Fibroblast of lung (primary cell): Measurements from ENCODE around the gene CMA1. TPM values are rescaled to one million over a fixed set of nuclear protein-coding genes. Genes with fewer than 3 reads are reported as not detected.
"Not testable (repeated sequence)": the region's sequence is repeated elsewhere in the genome, so short reads cannot be mapped to it uniquely, and the experiment has no call there.

Experiments
- DNase-seq, 2 donors: peaks; one replicate each; pipeline versions ENCODE4 v3.0.0 to v3.0.0-alpha.2; 2010; ENCODE audit warnings: low read depth in 2 of 2
- H2AFZ ChIP-seq: 2 replicates; pipeline ENCODE4 v1.5.1; 2012; ENCODE audit warnings: low read length, control low read depth, inconsistent platforms
- H3K27ac ChIP-seq: 2 replicates; pipeline ENCODE4 v1.5.1; 2011; ENCODE audit warnings: low read length, control low read depth; ENCODE audit not compliant: insufficient read depth
- H3K27me3 ChIP-seq: 2 replicates; pipeline ENCODE4 v1.5.1; 2011; ENCODE audit warnings: mild to moderate bottlenecking, low read length; ENCODE audit not compliant: control insufficient read depth, insufficient read depth
- H3K36me3 ChIP-seq: 2 replicates; pipeline ENCODE4 v1.5.1; 2011; ENCODE audit warnings: low read length; ENCODE audit not compliant: control insufficient read depth, insufficient read depth
- H3K4me1 ChIP-seq: 2 replicates; pipeline ENCODE4 v1.5.1; 2011; ENCODE audit warnings: low read length; ENCODE audit not compliant: control insufficient read depth, insufficient read depth; ENCODE audit errors: extremely low read depth
- H3K4me2 ChIP-seq: 2 replicates; pipeline ENCODE4 v1.5.1; 2011; ENCODE audit warnings: low read length, control low read depth; ENCODE audit not compliant: insufficient read depth; ENCODE audit errors: extremely low read depth
- H3K4me3 ChIP-seq, 4 experiments: fragments of 200-600 bp in 1 of 4; sonication (generic) in 1 of 4; replicated peaks in 1 of 4; 2 replicates each; pipeline ENCODE4 v1.5.1; 2011 to 2016; ENCODE audit warnings: low read length in 4 of 4, low read depth in 3 of 4, mild to moderate bottlenecking in 3 of 4, control low read depth in 2 of 4, inconsistent platforms in 1 of 4, mixed read lengths in 1 of 4; ENCODE audit not compliant: insufficient read depth in 1 of 4; ENCODE audit errors: control extremely low read depth in 1 of 4
- H3K79me2 ChIP-seq: 2 replicates; pipeline ENCODE4 v1.5.1; 2012; ENCODE audit warnings: mild to moderate bottlenecking, low read length, inconsistent platforms; ENCODE audit not compliant: control insufficient read depth, insufficient read depth
- H3K9ac ChIP-seq: 2 replicates; pipeline ENCODE4 v1.5.1; 2011; ENCODE audit warnings: mild to moderate bottlenecking, low read length, control low read depth; ENCODE audit not compliant: insufficient read depth
- H3K9me3 ChIP-seq: 2 replicates; pipeline ENCODE4 v1.5.1; 2012; ENCODE audit warnings: low read depth, low read length; ENCODE audit not compliant: control insufficient read depth, insufficient read depth
- H4K20me1 ChIP-seq: 2 replicates; pipeline ENCODE4 v1.5.1; 2011; ENCODE audit warnings: low read length; ENCODE audit not compliant: control insufficient read depth, insufficient read depth; ENCODE audit errors: extremely low read depth
- EZH2 ChIP-seq: IDR thresholded peaks from 2 replicates; pipeline ENCODE4 v1.5.1; 2012; ENCODE audit warnings: low read length, control low read depth, mild to moderate bottlenecking; ENCODE audit errors: missing control alignments
- polyA plus RNA-seq, 2 donors: library from polyadenylated mRNA; depleted of rRNA in 1 of 2; stranded (reverse) in 1 of 2; unstranded in 1 of 2; fragments of >200 nt; gene quantifications; 2 replicates each; pipeline ENCODE4 v1.2.1, GENCODE V29; 2011 to 2012; ENCODE audit warnings: missing spikeins in 1 of 2
- total RNA-seq: library from RNA; depleted of rRNA; stranded (reverse); fragments of >200 nt; gene quantifications from 2 replicates; pipeline ENCODE4 v1.2.1, GENCODE V29; 2014
- TF ChIP-seq, protein P1 (sequence below), 2 donors: IDR thresholded peaks in 1 of 2; conservative IDR thresholded peaks in 1 of 2; 1 replicate in 1 of 2; 2 replicates in 1 of 2; pipeline ENCODE4 v1.5.1; 2011 to 2012; ENCODE audit warnings: low read length in 2 of 2, control low read depth in 1 of 2, inconsistent platforms in 1 of 2, low read depth in 1 of 2, mild to moderate bottlenecking in 1 of 2

CMA1 gene
- total and polyA plus RNA-seq, 2 donors (not counting 1 experiment from before 2014, with no cell fraction given) = not detected

DNA sequence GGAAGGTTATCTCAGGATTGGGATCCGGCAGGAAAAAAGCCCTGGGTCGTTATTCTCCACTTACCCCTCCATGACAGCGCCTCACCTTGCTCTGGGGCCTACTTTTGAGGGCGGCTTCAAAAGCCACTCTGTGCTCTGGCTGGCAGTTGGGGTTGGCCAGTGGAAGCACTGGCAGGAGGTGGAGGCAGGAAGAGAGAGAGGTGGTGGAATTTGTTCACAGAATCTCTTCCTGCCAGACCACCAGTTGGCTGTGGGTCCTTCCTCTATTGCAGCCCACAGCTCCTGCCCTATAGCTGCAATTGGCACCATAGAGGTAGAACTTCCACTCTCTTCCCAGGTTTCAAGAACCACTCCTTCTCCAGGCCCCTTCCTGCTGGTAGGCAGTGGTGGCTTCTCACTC, 32.8 kb downstream of the CMA1 start:
- Histone ChIP-seq H3K4me3 (no peak overlapping the region), H3K4me1 (no peaks in the 10 kb centered on the region), H3K79me2 (no peaks in the 10 kb centered on the region), H3K27me3 (no peaks in the 10 kb centered on the region), H4K20me1 (no peaks in the 10 kb centered on the region), H3K9ac (no peak overlapping the region), H3K36me3 (no peaks in the 10 kb centered on the region), H3K4me2 (no peak overlapping the region), H3K9me3 (no peaks in the 10 kb centered on the region), H3K27ac (no peak overlapping the region), H2AFZ (no peak overlapping the region)
- no peak for DNase-seq
- TF ChIP-seq EZH2 = no peak
- TF ChIP-seq, protein P1, sequence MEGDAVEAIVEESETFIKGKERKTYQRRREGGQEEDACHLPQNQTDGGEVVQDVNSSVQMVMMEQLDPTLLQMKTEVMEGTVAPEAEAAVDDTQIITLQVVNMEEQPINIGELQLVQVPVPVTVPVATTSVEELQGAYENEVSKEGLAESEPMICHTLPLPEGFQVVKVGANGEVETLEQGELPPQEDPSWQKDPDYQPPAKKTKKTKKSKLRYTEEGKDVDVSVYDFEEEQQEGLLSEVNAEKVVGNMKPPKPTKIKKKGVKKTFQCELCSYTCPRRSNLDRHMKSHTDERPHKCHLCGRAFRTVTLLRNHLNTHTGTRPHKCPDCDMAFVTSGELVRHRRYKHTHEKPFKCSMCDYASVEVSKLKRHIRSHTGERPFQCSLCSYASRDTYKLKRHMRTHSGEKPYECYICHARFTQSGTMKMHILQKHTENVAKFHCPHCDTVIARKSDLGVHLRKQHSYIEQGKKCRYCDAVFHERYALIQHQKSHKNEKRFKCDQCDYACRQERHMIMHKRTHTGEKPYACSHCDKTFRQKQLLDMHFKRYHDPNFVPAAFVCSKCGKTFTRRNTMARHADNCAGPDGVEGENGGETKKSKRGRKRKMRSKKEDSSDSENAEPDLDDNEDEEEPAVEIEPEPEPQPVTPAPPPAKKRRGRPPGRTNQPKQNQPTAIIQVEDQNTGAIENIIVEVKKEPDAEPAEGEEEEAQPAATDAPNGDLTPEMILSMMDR (conservative IDR thresholded peaks at IDR 0.05 in 1 of 2, IDR thresholded peaks at IDR 0.05 in 1 of 2; ENCODE audit: low read depth in 1 of 2, low read length in 2 of 2) = no peak

- Histone ChIP-seq H3K36me3 (no peaks in the 10 kb centered on the region), H3K4me2 (no peak overlapping the region), H3K79me2 (no peaks in the 10 kb centered on the region), H4K20me1 (no peaks in the 10 kb centered on the region), H2AFZ (no peak overlapping the region), H3K9ac (no peak overlapping the region), H3K27me3 (no peaks in the 10 kb centered on the region), H3K9me3 (no peaks in the 10 kb centered on the region), H3K4me1 (no peaks in the 10 kb centered on the region), H3K4me3 (no peak overlapping the region), H3K27ac (no peak overlapping the region)
- no peak for DNase-seq
- TF ChIP-seq, protein P1 (conservative IDR thresholded peaks at IDR 0.05 in 1 of 2, IDR thresholded peaks at IDR 0.05 in 1 of 2; ENCODE audit: low read depth in 1 of 2, low read length in 2 of 2) = no peak
- TF ChIP-seq EZH2 = no peak
Measured at GRCh38 chr14:24473211-24473610, 34.9 kb downstream of the CMA1 start.

DNA sequence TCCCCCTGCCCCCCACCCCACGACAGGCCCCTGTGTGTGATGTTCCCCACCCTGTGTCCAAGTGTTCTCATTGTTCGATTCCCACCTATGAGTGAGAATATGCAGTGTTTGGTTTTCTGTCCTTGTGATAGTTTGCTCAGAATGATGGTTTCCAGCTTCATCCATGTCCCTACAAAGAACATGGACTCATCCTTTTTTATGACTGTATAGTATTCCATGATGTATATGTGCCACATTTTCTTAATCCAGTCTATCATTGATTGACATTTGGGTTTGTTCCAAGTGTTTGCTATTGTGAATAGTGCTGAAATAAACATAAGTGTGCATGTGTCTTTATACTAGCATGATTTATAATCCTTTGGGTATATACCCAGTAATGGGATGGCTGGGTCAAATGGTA, 37.6 kb downstream of the CMA1 start:
- not testable (repeated sequence) for DNase-seq, H3K4me1 ChIP-seq, H3K4me3 ChIP-seq, H3K79me2 ChIP-seq, H4K20me1 ChIP-seq, H3K9ac ChIP-seq, H2AFZ ChIP-seq, H3K36me3 ChIP-seq, H3K4me2 ChIP-seq, H3K27ac ChIP-seq, H3K9me3 ChIP-seq, H3K27me3 ChIP-seq
